GM10248 (cell line): ENCODE results near the gene PEPD.

ENCODE experiments used
- CTCF ChIA-PET: fragments of 300-600 bp; sonication (Branson Sonifier 250); formaldehyde crosslinking; extraction: SDS; loops from one replicate; lab custom pipeline; 2021; ENCODE audit warnings: antibody characterized with exemption; lab: Yijun Ruan, JAX
- POLR2A ChIA-PET: fragments of 350-650 bp; sonication (Branson Sonifier 250); formaldehyde crosslinking; extraction: SDS; loops from one replicate; lab custom pipeline; 2020; ENCODE audit warnings: antibody characterized with exemption; lab: Yijun Ruan, JAX
- DNase-seq: peaks from one replicate; pipeline ENCODE4 v3.0.0; 2012; ENCODE audit errors: extremely low spot score
- TF ChIP-seq, protein P1 (sequence below): IDR thresholded peaks from 2 replicates; pipeline ENCODE4 v1.5.1; 2012; ENCODE audit warnings: mild to moderate bottlenecking, low read depth; ENCODE audit errors: extremely low read depth, missing control alignments, control extremely low read depth

Gene PEPD

DNA sequence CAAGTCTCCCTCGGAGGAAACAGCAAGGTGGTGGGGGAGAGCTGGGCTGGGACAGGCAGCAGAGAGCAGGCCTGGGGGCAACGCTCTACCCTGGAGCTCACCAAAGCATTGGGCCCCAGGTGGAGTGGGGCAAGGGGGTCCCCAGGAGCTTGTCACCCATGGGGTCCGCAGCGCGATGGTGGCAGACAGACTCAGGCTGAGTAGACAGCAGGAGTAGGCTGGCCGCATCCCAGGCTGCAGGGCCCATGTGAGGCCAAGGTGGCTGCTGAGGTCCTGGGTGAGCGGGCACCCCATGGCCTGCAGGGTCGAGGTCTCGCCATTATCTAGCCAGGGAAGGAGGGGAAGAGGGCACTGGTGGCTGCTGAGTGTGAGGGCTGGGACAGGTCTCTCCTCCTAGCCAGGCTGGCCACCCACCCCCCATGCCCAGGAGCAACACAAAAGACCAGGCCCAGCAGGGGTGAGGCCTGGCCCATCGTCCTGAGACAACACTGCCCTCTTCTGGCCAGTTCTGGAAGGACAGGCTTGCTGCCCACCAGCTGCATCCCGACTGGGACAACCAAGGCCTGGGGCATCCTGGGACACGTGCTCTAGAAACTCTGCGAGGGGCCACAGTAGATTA lies 115.0 kb downstream of the PEPD start:
- POLR2A ChIA-PET = no interaction called here
- DNase-seq = peak; percentile 89
- CTCF ChIA-PET = interaction anchor here (0.6 to 4.8 kb wide), 27 partner anchors 9 to 284 kb away, joined by 3 to 93 read pairs (median 5); partner anchors contain the start of genes CEBPA and CEBPG
- TF ChIP-seq, protein P1, sequence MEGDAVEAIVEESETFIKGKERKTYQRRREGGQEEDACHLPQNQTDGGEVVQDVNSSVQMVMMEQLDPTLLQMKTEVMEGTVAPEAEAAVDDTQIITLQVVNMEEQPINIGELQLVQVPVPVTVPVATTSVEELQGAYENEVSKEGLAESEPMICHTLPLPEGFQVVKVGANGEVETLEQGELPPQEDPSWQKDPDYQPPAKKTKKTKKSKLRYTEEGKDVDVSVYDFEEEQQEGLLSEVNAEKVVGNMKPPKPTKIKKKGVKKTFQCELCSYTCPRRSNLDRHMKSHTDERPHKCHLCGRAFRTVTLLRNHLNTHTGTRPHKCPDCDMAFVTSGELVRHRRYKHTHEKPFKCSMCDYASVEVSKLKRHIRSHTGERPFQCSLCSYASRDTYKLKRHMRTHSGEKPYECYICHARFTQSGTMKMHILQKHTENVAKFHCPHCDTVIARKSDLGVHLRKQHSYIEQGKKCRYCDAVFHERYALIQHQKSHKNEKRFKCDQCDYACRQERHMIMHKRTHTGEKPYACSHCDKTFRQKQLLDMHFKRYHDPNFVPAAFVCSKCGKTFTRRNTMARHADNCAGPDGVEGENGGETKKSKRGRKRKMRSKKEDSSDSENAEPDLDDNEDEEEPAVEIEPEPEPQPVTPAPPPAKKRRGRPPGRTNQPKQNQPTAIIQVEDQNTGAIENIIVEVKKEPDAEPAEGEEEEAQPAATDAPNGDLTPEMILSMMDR = peak; percentile 88

DNA sequence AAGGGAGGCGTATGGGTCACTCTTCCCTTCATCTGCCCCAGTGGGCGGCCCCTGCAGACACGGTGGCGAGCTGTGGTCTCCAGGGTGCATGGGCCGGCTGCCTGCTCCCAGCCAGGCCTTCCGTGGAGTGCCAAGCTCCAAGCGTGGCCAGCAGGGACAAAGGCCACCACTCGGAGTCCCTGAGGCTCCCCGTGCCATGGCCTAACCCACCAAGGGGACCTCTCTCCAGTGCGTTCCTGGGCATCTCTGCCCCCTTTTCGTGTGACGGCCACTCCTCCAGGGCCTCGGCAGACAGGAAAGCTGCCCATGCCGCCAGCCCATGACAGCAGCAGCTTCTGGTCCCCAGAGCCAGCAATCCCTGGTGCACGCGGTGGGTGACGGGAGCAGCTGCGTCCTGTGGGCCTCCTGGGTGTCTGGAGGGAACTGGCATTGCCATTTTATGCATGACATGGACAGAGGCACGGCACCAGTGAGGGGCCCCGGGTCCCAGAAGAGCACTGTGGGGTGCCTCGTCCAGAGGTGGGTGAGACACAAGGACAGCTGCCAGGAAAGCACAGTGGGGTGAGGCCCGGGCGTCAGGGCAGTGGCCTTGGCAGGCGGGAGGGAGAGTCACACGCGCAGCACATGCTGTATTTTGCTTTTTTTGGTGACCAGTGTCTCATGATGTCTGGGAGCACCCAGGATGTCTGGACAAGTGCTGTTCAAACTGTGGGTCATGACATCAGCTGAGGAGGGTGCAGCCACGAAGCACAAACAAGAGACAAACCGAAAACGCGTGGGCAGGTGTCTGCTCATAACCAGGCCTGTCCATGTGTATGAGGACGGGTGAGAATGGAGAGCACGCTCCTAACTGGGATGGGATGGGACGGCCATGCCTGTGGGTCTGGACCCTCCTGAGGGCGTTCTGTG lies 115.8 kb downstream of the PEPD start:
- DNase-seq = peak; percentile 57
- TF ChIP-seq, protein P1 = no peak
- ChIA-PET POLR2A (no interaction called here), CTCF (interaction anchor here (0.6 to 4.8 kb wide), 27 partner anchors 8 to 366 kb away, joined by 3 to 93 read pairs (median 5); partner anchors contain the start of genes CEBPA and CEBPG)

DNA sequence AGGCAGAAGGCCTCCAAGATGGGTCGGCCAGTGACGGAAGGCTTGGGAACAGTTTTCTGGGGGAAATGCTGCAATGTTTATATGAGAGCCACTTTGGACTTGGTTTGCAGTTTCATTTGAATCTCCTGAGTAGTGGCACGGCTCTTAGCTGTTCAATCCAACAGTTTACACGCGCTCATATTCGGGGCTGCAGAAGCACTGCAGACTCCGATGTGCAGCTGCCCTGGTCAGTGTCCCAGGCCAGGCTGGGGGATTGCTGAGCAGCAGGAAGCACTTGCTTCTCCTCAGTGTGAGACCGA lies 116.4 kb downstream of the PEPD start:
- POLR2A ChIA-PET = no interaction called here
- no peak for DNase-seq
- TF ChIP-seq, protein P1 = no peak
- CTCF ChIA-PET = interaction anchor here (0.6 to 4.8 kb wide), 11 partner anchors 8 to 366 kb away, joined by 3 to 93 read pairs (median 5); no protein-coding TSS in a partner anchor

DNA sequence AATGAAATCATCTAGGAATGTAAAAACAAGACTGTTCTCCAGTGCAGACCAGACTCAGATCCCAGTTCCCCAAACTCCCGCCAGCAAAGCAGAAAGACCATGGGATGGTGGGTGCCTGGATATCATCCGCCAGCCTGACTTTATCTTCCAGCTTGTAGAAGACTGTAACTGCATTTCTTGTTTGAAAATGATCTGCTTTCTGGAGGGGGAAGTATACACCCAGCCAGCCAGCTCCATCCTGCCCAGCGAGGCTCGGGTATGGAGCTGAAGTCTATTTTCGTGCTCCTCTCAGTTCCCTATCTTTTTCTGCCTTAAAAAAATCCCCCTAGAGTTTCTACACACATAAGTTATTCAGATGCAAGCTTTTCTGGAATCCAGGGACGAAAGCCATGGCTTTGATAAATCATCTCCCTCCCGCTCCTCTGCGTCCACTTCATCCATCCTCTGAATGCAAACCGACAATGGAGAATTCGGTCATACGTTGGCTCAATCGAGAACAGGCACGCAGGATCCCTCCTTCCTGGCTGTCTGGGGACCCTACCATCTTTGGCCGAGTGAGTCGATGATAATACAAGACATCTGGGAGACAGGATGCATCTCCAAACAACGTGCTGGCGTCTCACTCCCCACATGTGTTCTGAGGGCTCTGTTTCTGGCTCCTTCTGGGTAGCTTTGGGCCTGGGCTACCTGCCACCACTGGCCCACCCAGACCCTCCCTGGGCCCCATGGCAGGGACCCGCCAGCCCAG lies 116.9 kb downstream of the PEPD start:
- TF ChIP-seq, protein P1 = no peak
- ChIA-PET POLR2A (no interaction called here), CTCF (interaction anchor here (0.9 to 4.8 kb wide), 9 partner anchors 10 to 367 kb away, joined by 3 to 93 read pairs (median 5); no protein-coding TSS in a partner anchor)
- DNase-seq = no peak

DNA sequence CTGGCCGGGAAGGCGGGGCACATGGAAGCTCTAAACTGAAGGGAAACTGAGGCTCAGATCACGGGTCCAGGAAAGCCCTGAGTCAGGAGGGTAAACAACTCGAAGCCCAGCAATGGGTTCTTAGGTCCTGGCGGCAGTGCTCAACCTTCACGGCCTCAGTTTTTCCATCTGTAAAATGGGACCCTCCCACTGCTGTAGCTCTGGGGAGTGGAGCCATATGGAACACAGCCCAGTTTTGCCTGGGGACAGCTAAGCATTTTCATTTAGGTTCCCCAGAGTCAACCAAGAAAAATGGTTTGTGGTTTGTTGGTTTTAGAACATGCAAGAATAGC lies 117.7 kb downstream of the PEPD start:
- DNase-seq = no peak
- ChIA-PET POLR2A (no interaction called here), CTCF (interaction anchor here (1.0 to 4.8 kb wide), 9 partner anchors 12 to 368 kb away, joined by 3 to 93 read pairs (median 5); no protein-coding TSS in a partner anchor)
- TF ChIP-seq, protein P1 = no peak
